Measurements from ENCODE around the gene DCUN1D5.

GRCh38 chr11:103061656-103062055, 30.3 kb downstream of the DCUN1D5 start:
- TF ChIP-seq CTCF (conservative IDR thresholded peaks at IDR 0.05 in 1 of 2, IDR thresholded peaks at IDR 0.05 in 1 of 2; ENCODE audit: extremely low read depth in 1 of 2, insufficient read depth in 1 of 2, low read depth in 1 of 2, low read length in 2 of 2) (no peak), EZH2 (IDR thresholded peaks at IDR 0.05; ENCODE audit: borderline replicate concordance, low read length) (no peak)
